ENCODE results near the gene KLF1.
"Not testable (repeated sequence)": the region's sequence is repeated elsewhere in the genome, so short reads cannot be mapped to it uniquely, and the experiment has no call there.

Gene KLF1

GRCh38 chr19:12886969-12887747 is at the start of gene KLF1:
TSS of gene KLF1 (minus strand) at chr19:12887201. CDS start at chr19:12887140, 61 bp downstream.
- DNase-seq, result no peak

- no peak for DNase-seq
These were observed 49.6 kb upstream of the KLF1 start for GRCh38 chr19:12936582-12936981.

- no peak for DNase-seq
These were observed 48.1 kb upstream of the KLF1 start for GRCh38 chr19:12935071-12935470.

- peak; percentile 92 for DNase-seq
These were observed 46.5 kb upstream of the KLF1 start, which contains the start of gene FARSA for GRCh38 chr19:12933287-12934072. TSS of gene FARSA (minus strand) at chr19:12933711. CDS start at chr19:12933696, 15 bp downstream.

- DNase-seq, result no peak
These were observed 45.6 kb upstream of the KLF1 start for GRCh38 chr19:12932392-12933286.

- DNase-seq, result no peak
These were observed 43.1 kb upstream of the KLF1 start for GRCh38 chr19:12930002-12930645.

GRCh38 chr19:12924621-12925310 is 37.8 kb upstream of the KLF1 start:
- DNase-seq, result no peak

- no peak for DNase-seq
These were observed 36.0 kb upstream of the KLF1 start for GRCh38 chr19:12922959-12923358.

- no peak for DNase-seq
These were observed 34.0 kb upstream of the KLF1 start for GRCh38 chr19:12921047-12921446.

GRCh38 chr19:12918253-12918652 is 31.3 kb upstream of the KLF1 start:
- no peak for DNase-seq

- DNase-seq, result not testable (repeated sequence)
These were observed 28.9 kb upstream of the KLF1 start for GRCh38 chr19:12915860-12916259.

GRCh38 chr19:12913851-12914690 is 27.1 kb upstream of the KLF1 start:
- peak; percentile 24 for DNase-seq

GRCh38 chr19:12913011-12913561 is 26.1 kb upstream of the KLF1 start:
- DNase-seq, result peak; percentile 64

- DNase-seq, result no peak
These were observed 25.6 kb upstream of the KLF1 start for GRCh38 chr19:12912571-12912970.

GRCh38 chr19:12907166-12907565 is 20.2 kb upstream of the KLF1 start:
- DNase-seq, result no peak

GRCh38 chr19:12899891-12900518 is 13.0 kb upstream of the KLF1 start:
- DNase-seq, result no peak

GRCh38 chr19:12896460-12896859 is 9.5 kb upstream of the KLF1 start:
- no peak for DNase-seq

GRCh38 chr19:12893582-12893981 is 6.6 kb upstream of the KLF1 start:
- DNase-seq, result no peak

GRCh38 chr19:12891553-12892021 is 4.6 kb upstream of the KLF1 start:
- no peak for DNase-seq

Measured in retina (tissue), 1 donor.